CD4-positive, alpha-beta T cell treated with Interleukin-17A for 1 hour (primary cell): ENCODE results near the gene TMEM184A.

Experiments used
- DNase-seq: peaks from one replicate; pipeline ENCODE4 v3.0.0-alpha.2; 2020

Gene TMEM184A

GRCh38 chr7:1567049-1567771, 11.2 kb upstream of the TMEM184A start:
- DNase-seq: no peak

GRCh38 chr7:1566687-1567048, 10.7 kb upstream of the TMEM184A start:
- no peak for DNase-seq

GRCh38 chr7:1564603-1565022, 8.6 kb upstream of the TMEM184A start:
- DNase-seq: no peak

GRCh38 chr7:1563981-1564602, 8.1 kb upstream of the TMEM184A start:
- DNase-seq: no peak

- DNase-seq: no peak
These were observed 6.6 kb upstream of the TMEM184A start for GRCh38 chr7:1562597-1563051.

- DNase-seq: no peak
These were observed 6.1 kb upstream of the TMEM184A start for GRCh38 chr7:1562116-1562515.

- no peak for DNase-seq
These were observed 5.3 kb upstream of the TMEM184A start for GRCh38 chr7:1561036-1561940.

- DNase-seq: no peak
These were observed 4.6 kb upstream of the TMEM184A start for GRCh38 chr7:1560620-1561031.

- no peak for DNase-seq
These were observed 3.9 kb upstream of the TMEM184A start for GRCh38 chr7:1559626-1560590.

GRCh38 chr7:1558841-1559625, 3.0 kb upstream of the TMEM184A start:
- no peak for DNase-seq

- no peak for DNase-seq
These were observed 2.3 kb upstream of the TMEM184A start for GRCh38 chr7:1558181-1558811.

GRCh38 chr7:1557771-1558170, 1.8 kb upstream of the TMEM184A start:
- no peak for DNase-seq

GRCh38 chr7:1557006-1557405, 1.0 kb upstream of the TMEM184A start:
- no peak for DNase-seq

- no peak for DNase-seq
These were observed 776 bp downstream of the TMEM184A start for GRCh38 chr7:1555046-1555812.

- DNase-seq: no peak
These were observed 1.5 kb downstream of the TMEM184A start for GRCh38 chr7:1554333-1555045.

- no peak for DNase-seq
These were observed 2.3 kb downstream of the TMEM184A start for GRCh38 chr7:1553512-1554210.

GRCh38 chr7:1552200-1552599, 3.8 kb downstream of the TMEM184A start:
- no peak for DNase-seq

- no peak for DNase-seq
These were observed 5.2 kb downstream of the TMEM184A start for GRCh38 chr7:1550846-1551155.
